Body of pancreas (tissue), 4 donors: Measurements from ENCODE around the gene IL3RA. TPM values are rescaled to one million over a fixed set of nuclear protein-coding genes. Genes with fewer than 3 reads are reported as not detected.

Experiments
- ATAC-seq: fragments of 150-250 bp; one replicate; pipeline ENCODE4 v1.9.1; 2016
- DNase-seq, 4 donors: peaks; one replicate each; pipeline ENCODE4 v3.0.0-alpha.2; 2019
- H3K27ac ChIP-seq, 4 donors: fragments of 200-600 bp; sonication (generic); 1 replicate in 3 of 4; 2 replicates in 1 of 4; pipeline versions ENCODE4 v1.5.1 to v1.6.1; 2016 to 2019; ENCODE audit warnings: mild to moderate bottlenecking in 1 of 4, mixed read lengths in 1 of 4, moderate library complexity in 1 of 4
- H3K27me3 ChIP-seq, 2 donors: fragments of 200-600 bp; sonication (generic); one replicate each; pipeline ENCODE4 v1.6.0; 2016; ENCODE audit warnings: mild to moderate bottlenecking in 1 of 2
- H3K36me3 ChIP-seq, 2 donors: fragments of 200-600 bp; sonication (generic); replicated peaks in 1 of 2; 2 replicates each; pipeline ENCODE4 v1.5.1; 2016; ENCODE audit warnings: low read depth in 2 of 2; ENCODE audit not compliant: insufficient read depth in 1 of 2
- H3K4me1 ChIP-seq: fragments of 200-600 bp; sonication (generic); one replicate; pipeline ENCODE4 v1.6.0; 2016
- H3K4me3 ChIP-seq, 2 donors: fragments of 200-600 bp; sonication (generic); 1 replicate in 1 of 2; 2 replicates in 1 of 2; pipeline ENCODE4 v1.5.1; 2016 to 2019
- H3K9me3 ChIP-seq, 3 donors: fragments of 200-600 bp; sonication (generic); 1 replicate in 2 of 3; 2 replicates in 1 of 3; pipeline ENCODE4 v1.5.1; 2016
- POLR2A ChIP-seq, 3 donors: fragments of 450-650 bp; IDR thresholded peaks; one replicate each; pipeline ENCODE4 v1.6.1; 2016; ENCODE audit warnings: antibody characterized with exemption in 3 of 3, mild to moderate bottlenecking in 2 of 3
- WGBS, 2 donors: methylation state at CpG; one replicate each; pipeline ENCODE4 v1.1.5; 2017; 5-methylcytosine and 5-hydroxymethylcytosine counted together
- intact Hi-C: fragments of 100-400 bp; cut with DNase I; formaldehyde crosslinking; loops from one replicate; pipeline ENCODE4 v1.15.1; 2023
- total RNA-seq, 2 donors: library from RNA; depleted of rRNA; stranded (reverse); fragments of >200 nt; gene quantifications; one replicate each; pipeline ENCODE4 v1.1.0, GENCODE V29; 2016
- TF ChIP-seq, protein P1 (sequence below), 7 experiments: fragments of 450-650 bp in 4 of 7; fragments of 200-600 bp in 3 of 7; sonication (generic) in 3 of 7; IDR thresholded peaks; one replicate each; pipeline ENCODE4 v1.5.1; 2016 to 2019; ENCODE audit warnings: antibody characterized with exemption in 7 of 7

IL3RA gene
- total RNA-seq, 2 donors from 2014 or later: 0.78 to 1.3 TPM

DNA sequence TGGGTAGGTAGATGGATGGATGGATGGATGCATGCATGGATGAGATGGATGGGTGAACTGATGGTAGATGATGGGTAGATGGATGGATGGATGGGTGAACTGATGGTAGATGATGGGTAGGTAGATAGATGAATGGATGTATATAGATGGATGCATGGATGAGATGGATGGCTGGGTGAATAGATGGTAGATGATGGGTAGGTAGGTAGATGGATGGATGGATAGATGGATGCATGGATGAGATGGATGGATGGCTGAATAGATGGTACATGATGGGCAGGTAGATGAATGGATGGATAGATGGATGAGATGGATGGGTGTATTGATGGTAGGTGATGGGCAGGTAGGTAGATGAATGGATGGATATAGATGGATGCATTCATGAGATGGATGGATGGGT, 70.5 kb downstream of the IL3RA start:
- H3K9me3 ChIP-seq: no peaks in the 10 kb centered on the region
- no peak for ATAC-seq
- peaks cover 0 to 39% of the 10 kb centered on the region in 2 donors for H3K36me3 ChIP-seq

DNA sequence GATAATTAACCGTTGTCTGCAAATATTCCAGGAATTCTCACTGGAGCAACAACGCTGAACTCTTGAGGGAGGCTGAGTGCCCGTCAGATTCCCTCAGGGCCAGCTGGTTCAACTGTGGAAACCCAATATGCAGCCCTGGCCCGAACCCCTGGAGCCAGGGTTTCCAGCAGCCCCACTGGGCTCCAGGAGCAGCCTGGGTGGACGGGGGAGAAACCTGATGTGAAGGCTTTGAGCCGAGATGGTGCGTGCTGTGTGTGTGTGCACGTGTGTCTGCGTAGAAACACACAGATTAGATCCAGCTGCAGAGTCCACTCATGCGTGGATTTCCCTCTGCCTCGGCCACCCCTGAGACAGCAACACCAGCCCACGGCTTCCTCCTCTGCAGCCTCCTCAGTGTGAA, 74.7 kb downstream of the IL3RA start:
- TF ChIP-seq, protein P1, sequence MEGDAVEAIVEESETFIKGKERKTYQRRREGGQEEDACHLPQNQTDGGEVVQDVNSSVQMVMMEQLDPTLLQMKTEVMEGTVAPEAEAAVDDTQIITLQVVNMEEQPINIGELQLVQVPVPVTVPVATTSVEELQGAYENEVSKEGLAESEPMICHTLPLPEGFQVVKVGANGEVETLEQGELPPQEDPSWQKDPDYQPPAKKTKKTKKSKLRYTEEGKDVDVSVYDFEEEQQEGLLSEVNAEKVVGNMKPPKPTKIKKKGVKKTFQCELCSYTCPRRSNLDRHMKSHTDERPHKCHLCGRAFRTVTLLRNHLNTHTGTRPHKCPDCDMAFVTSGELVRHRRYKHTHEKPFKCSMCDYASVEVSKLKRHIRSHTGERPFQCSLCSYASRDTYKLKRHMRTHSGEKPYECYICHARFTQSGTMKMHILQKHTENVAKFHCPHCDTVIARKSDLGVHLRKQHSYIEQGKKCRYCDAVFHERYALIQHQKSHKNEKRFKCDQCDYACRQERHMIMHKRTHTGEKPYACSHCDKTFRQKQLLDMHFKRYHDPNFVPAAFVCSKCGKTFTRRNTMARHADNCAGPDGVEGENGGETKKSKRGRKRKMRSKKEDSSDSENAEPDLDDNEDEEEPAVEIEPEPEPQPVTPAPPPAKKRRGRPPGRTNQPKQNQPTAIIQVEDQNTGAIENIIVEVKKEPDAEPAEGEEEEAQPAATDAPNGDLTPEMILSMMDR (IDR thresholded peaks at IDR 0.05): no peak
- TF ChIP-seq POLR2A (IDR thresholded peaks at IDR 0.05): no peak
- ATAC-seq (no peak), DNase-seq (no peak)
- Histone ChIP-seq H3K4me3 (no peak overlapping the region), H3K27ac (no peak overlapping the region), H3K36me3 (peaks cover 0 to 21% of the 10 kb centered on the region in 2 donors), H3K4me1 (no peaks in the 10 kb centered on the region), H3K27me3 (no peaks in the 10 kb centered on the region), H3K9me3 (no peaks in the 10 kb centered on the region)
- intact Hi-C loops: no loop called here
- 75 to 81% methylated on average over 12 of the region's 12 CpGs for WGBS, 2 donors

More for the DNA sequence above, 70.5 kb downstream of the IL3RA start:
- H3K4me3 ChIP-seq: no peak overlapping the region
- H3K27ac ChIP-seq: no peak overlapping the region
- no peaks in the 10 kb centered on the region for H3K4me1 ChIP-seq
- TF ChIP-seq, protein P1 (IDR thresholded peaks at IDR 0.05): no peak
- no peak for TF ChIP-seq POLR2A (IDR thresholded peaks at IDR 0.05)
- DNase-seq: no peak
- no peaks in the 10 kb centered on the region for H3K27me3 ChIP-seq
- intact Hi-C loops: no loop called here

DNA sequence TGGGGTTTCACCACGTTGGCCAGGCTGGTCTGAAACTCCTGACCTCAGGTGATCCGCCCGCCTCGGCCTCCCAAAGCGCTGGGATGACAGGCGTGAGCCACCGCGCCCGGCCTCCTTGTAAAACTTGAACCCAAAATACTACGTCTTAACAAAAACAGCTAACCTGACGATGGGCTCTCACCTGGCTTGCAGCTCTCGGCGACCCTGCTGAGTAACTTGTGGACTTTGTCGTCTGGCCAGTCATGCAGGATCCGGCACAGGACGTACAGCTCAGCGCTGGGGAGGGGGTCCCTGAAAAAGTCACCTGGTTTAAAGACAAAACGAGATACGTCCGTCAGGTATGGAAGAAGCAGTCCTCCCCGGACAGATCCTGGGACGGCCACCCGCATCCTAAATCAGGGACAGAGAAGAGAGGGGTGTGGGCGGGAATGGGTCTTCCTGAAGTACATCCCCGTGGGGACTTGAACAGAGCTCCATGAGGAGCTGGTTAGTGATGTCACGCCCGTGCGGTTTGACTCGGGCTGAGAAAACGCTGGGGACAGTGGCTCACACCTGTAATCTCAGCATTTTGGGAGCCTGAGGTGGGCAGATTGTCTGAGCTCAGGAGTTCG, 76.1 kb downstream of the IL3RA start:
- peaks cover 0 to 12% of the 10 kb centered on the region in 2 donors for H3K36me3 ChIP-seq
- intact Hi-C loops: no loop called here
- peak in 1 of 4 donors; percentile 7 for DNase-seq

DNA sequence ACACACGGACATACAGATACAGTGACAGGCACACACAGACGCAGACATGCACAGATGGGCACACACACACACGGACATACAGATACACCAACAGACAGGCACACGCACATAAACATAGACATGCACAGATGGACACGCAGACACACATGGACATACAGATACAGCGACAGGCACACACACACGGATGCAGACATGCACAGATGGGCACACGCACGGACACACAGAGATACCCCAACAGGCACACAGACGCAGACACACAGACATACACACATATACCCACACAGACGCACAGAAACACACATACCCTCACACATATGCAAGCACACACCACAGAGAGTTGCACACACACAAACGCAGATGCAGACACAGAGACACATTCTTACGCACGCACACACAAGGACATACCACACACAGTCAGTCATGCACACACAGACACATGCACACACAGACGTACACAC, 79.8 kb downstream of the IL3RA start:
- Histone ChIP-seq H3K9me3 (no peaks in the 10 kb centered on the region), H3K27ac (no peak overlapping the region), H3K4me1 (no peaks in the 10 kb centered on the region), H3K27me3 (no peaks in the 10 kb centered on the region), H3K36me3 (peaks cover 2 to 9% of the 10 kb centered on the region in 2 donors), H3K4me3 (no peak overlapping the region)
- ATAC-seq (no peak), DNase-seq (peak in 1 of 4 donors; percentile 2)
- WGBS, 2 donors: 70 to 77% methylated on average over 10 to 15 of the region's 15 CpGs
- intact Hi-C loops: no loop called here
- TF ChIP-seq, protein P1 (IDR thresholded peaks at IDR 0.05): no peak
- TF ChIP-seq POLR2A (IDR thresholded peaks at IDR 0.05): no peak

More for the DNA sequence above, 76.1 kb downstream of the IL3RA start:
- Histone ChIP-seq H3K27ac (no peak overlapping the region), H3K4me1 (no peaks in the 10 kb centered on the region), H3K9me3 (no peaks in the 10 kb centered on the region), H3K4me3 (no peak overlapping the region), H3K27me3 (no peaks in the 10 kb centered on the region)
- TF ChIP-seq, protein P1 (IDR thresholded peaks at IDR 0.05): no peak
- no peak for TF ChIP-seq POLR2A (IDR thresholded peaks at IDR 0.05)
- WGBS, 2 donors: 86 to 87% methylated on average over 22 to 31 of the region's 31 CpGs
- no peak for ATAC-seq
